KMS-11 (cell line): Measurements from ENCODE around the gene PCLO.

Experiments used
- H2AFZ ChIP-seq: fragments of 200-600 bp; sonication (generic); 2 replicates; pipeline ENCODE4 v1.6.1; 2016; ENCODE audit warnings: antibody characterized with exemption, mixed run types, low read depth
- H3K27ac ChIP-seq: fragments of 200-600 bp; sonication (generic); 2 replicates; pipeline ENCODE4 v1.6.1; 2016; ENCODE audit warnings: mild to moderate bottlenecking, mixed run types
- H3K27me3 ChIP-seq: fragments of 200-600 bp; sonication (generic); 2 replicates; pipeline ENCODE4 v1.6.1; 2017; ENCODE audit warnings: mild to moderate bottlenecking, low read depth, mixed run types, moderate library complexity; ENCODE audit not compliant: insufficient read depth
- H3K36me3 ChIP-seq: fragments of 200-600 bp; sonication (generic); 2 replicates; pipeline ENCODE4 v1.6.1; 2017; ENCODE audit warnings: mild to moderate bottlenecking, mixed run types; ENCODE audit not compliant: insufficient read depth
- H3K4me1 ChIP-seq: fragments of 200-600 bp; sonication (generic); 2 replicates; pipeline ENCODE4 v1.6.1; 2016; ENCODE audit warnings: mild to moderate bottlenecking, low read depth, mixed run types; ENCODE audit not compliant: poor library complexity, severe bottlenecking
- H3K4me2 ChIP-seq: fragments of 200-600 bp; sonication (generic); 2 replicates; pipeline ENCODE4 v1.7.0; 2016; ENCODE audit warnings: mild to moderate bottlenecking, mixed run types
- H3K4me3 ChIP-seq: fragments of 200-600 bp; sonication (generic); IDR thresholded peaks from 2 replicates; pipeline ENCODE4 v1.6.1; 2017; ENCODE audit warnings: low read depth, low read length, mixed read lengths; ENCODE audit not compliant: insufficient read depth
- H3K79me2 ChIP-seq: fragments of 200-600 bp; sonication (generic); 2 replicates; pipeline ENCODE4 v1.6.1; 2016; ENCODE audit warnings: low read depth, mixed run types; ENCODE audit not compliant: insufficient read depth
- H3K9ac ChIP-seq: fragments of 200-600 bp; sonication (generic); 2 replicates; pipeline ENCODE4 v1.6.1; 2016; ENCODE audit warnings: mild to moderate bottlenecking, mixed run types
- H4K20me1 ChIP-seq: fragments of 200-600 bp; sonication (generic); 2 replicates; pipeline ENCODE4 v1.6.1; 2016; ENCODE audit warnings: mild to moderate bottlenecking, mixed run types; ENCODE audit not compliant: insufficient read depth
- TF ChIP-seq, protein P1 (sequence below): fragments of 200-600 bp; sonication (generic); conservative IDR thresholded peaks from 2 replicates; pipeline ENCODE4 v1.6.1; 2017; ENCODE audit warnings: low read depth, mild to moderate bottlenecking, antibody characterized with exemption, low read length, moderate library complexity, mixed read lengths

PCLO gene

DNA sequence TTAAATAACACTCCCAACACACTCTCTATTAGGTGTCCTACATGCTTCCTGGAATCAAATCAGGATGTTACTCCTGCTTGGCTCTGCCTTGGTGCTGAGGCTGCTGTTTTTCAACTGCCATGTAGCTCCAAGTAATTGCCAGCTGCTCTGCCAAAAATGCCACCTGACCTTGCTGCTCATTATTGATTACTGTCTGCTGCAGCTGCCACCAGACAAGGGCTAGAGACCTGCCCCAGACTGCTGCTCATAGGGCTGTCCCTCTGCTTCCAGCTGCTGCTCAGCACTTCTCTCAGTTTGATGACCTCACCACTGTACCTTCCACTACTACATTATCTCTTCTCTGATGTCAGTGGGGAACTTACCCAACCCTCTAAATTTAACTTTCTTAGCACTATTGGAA is 102.5 kb downstream of the PCLO start:
- no peaks in the 10 kb centered on the region for H3K36me3 ChIP-seq
- H2AFZ ChIP-seq: no peak overlapping the region
- no peak overlapping the region for H3K9ac ChIP-seq
- TF ChIP-seq, protein P1, sequence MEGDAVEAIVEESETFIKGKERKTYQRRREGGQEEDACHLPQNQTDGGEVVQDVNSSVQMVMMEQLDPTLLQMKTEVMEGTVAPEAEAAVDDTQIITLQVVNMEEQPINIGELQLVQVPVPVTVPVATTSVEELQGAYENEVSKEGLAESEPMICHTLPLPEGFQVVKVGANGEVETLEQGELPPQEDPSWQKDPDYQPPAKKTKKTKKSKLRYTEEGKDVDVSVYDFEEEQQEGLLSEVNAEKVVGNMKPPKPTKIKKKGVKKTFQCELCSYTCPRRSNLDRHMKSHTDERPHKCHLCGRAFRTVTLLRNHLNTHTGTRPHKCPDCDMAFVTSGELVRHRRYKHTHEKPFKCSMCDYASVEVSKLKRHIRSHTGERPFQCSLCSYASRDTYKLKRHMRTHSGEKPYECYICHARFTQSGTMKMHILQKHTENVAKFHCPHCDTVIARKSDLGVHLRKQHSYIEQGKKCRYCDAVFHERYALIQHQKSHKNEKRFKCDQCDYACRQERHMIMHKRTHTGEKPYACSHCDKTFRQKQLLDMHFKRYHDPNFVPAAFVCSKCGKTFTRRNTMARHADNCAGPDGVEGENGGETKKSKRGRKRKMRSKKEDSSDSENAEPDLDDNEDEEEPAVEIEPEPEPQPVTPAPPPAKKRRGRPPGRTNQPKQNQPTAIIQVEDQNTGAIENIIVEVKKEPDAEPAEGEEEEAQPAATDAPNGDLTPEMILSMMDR: no peak
- H3K27me3 ChIP-seq: no peaks in the 10 kb centered on the region
- no peak overlapping the region for H3K4me2 ChIP-seq
- H3K4me3 ChIP-seq: no peak overlapping the region
- H3K27ac ChIP-seq: peak overlapping the region; percentile 9; the same call in 1 of the 2 replicates
- no peaks in the 10 kb centered on the region for H3K79me2 ChIP-seq
- H4K20me1 ChIP-seq: no peaks in the 10 kb centered on the region
- peaks cover 14% of the 10 kb centered on the region for H3K4me1 ChIP-seq

DNA sequence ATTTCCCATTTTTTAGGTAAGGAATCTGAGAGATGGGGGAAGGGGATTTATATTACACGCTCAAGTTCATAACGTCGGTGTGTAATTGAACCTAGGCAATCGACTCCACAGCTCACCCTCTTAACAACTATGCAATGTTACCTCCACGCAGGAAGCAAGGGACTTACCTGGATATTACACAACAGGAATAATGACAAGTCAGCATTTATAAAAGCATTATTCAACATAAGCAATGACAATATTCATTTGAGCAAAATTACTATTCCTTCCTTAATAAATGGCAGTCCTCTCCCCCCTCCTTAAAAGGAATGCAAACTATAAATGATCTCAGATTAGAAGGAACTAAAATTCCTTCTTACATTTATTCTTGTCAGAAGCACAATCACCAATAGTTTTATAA is 104.0 kb downstream of the PCLO start:
- no peak overlapping the region for H3K4me2 ChIP-seq
- no peaks in the 10 kb centered on the region for H3K79me2 ChIP-seq
- H4K20me1 ChIP-seq: no peaks in the 10 kb centered on the region
- no peak overlapping the region for H2AFZ ChIP-seq
- TF ChIP-seq, protein P1: no peak
- H3K4me3 ChIP-seq: no peak overlapping the region
- H3K36me3 ChIP-seq: no peaks in the 10 kb centered on the region
- H3K27ac ChIP-seq: no peak overlapping the region
- no peaks in the 10 kb centered on the region for H3K27me3 ChIP-seq
- H3K4me1 ChIP-seq: peaks cover 14% of the 10 kb centered on the region
- no peak overlapping the region for H3K9ac ChIP-seq

DNA sequence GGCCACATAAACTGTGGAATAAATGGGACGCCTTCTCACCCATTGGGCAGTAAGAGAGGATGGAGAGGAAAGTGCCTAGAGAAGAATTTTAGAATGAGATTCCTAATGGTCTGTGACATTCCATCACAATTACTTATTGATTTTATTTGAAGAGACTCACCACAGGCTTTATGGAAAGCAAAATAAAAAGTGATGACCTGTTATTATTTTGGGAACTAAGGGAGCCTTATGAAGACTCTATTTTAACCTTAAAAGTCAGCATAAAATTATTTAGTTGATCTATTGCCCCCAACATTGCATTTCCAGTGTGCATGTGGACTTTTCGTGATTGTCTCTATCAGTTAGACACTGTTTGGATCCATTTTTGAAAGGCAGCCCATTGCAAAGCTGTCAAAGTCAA is 107.5 kb downstream of the PCLO start:
- Histone ChIP-seq H3K27ac (no peak overlapping the region), H3K4me1 (peaks cover 7% of the 10 kb centered on the region), H3K4me3 (no peak overlapping the region), H3K27me3 (no peaks in the 10 kb centered on the region), H3K79me2 (no peaks in the 10 kb centered on the region), H2AFZ (no peak overlapping the region), H4K20me1 (no peaks in the 10 kb centered on the region), H3K9ac (no peak overlapping the region), H3K4me2 (no peak overlapping the region), H3K36me3 (no peaks in the 10 kb centered on the region)
- TF ChIP-seq, protein P1: no peak

- Histone ChIP-seq H2AFZ (no peak overlapping the region), H4K20me1 (no peaks in the 10 kb centered on the region), H3K36me3 (no peaks in the 10 kb centered on the region), H3K27me3 (no peaks in the 10 kb centered on the region), H3K27ac (no peak overlapping the region), H3K4me3 (no peak overlapping the region), H3K4me1 (no peaks in the 10 kb centered on the region), H3K4me2 (no peak overlapping the region), H3K9ac (no peak overlapping the region), H3K79me2 (no peaks in the 10 kb centered on the region)
- TF ChIP-seq, protein P1: no peak
These were observed 108.2 kb downstream of the PCLO start for GRCh38 chr7:83054472-83054871.

DNA sequence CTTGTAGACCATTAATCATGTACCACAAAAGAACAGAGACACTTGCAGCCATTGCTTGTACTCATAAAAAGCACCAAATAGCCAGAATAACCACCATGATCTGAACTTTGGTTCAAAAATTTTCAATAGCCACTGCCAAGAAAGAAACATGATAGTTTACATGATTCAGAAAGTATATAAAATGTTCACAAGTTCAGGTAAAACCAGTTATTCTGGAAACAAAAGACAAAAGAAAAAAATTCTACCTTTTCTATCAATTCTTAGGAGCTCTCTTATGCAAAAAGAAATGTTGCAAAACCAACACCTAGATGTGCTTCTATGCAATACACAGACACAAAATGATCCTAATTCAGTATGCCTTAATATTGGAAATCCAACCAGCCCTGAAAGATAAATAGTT is 108.7 kb downstream of the PCLO start:
- Histone ChIP-seq H3K4me2 (peak overlapping the region; percentile 14; the same call in 1 of the 2 replicates), H3K4me1 (no peaks in the 10 kb centered on the region), H2AFZ (no peak overlapping the region), H3K27ac (no peak overlapping the region), H3K9ac (no peak overlapping the region), H3K4me3 (no peak overlapping the region), H3K36me3 (no peaks in the 10 kb centered on the region), H3K27me3 (no peaks in the 10 kb centered on the region), H3K79me2 (no peaks in the 10 kb centered on the region), H4K20me1 (no peaks in the 10 kb centered on the region)
- TF ChIP-seq, protein P1: no peak
